ENCODE results near the gene FAM3B. TPM values are rescaled to one million over a fixed set of nuclear protein-coding genes. Genes with fewer than 3 reads are reported as not detected.

FAM3B gene
- total and polyA plus RNA-seq, 9 of the 15 experiments (the other 6 are each of a cell fraction or from before 2014, with no cell fraction given), result 0.04 to 0.18 (median 0.12) TPM; not detected in 5

- no peaks in the 10 kb centered on the region for H3K79me2 ChIP-seq (ENCODE audit: control insufficient read depth, insufficient read depth, low read length)
- no TSS peak for BruUV-seq (replicated peaks)
- no peaks in the 10 kb centered on the region for H3K9me1 ChIP-seq (ENCODE audit: control insufficient read depth, insufficient read depth, low read length)
- H3K9ac ChIP-seq (ENCODE audit: insufficient read depth in 1 of 2, low read depth in 2 of 2, low read length in 2 of 2), result no peak overlapping the region
- H2AFZ ChIP-seq (ENCODE audit: low read depth, low read length), result no peak overlapping the region
- H3K36me3 ChIP-seq (ENCODE audit: control insufficient read depth, insufficient read depth, low read length), result no peaks in the 10 kb centered on the region
- no peak overlapping the region for H3K4me2 ChIP-seq (ENCODE audit: insufficient read depth, low read length)
- H3K4me3 ChIP-seq, result no peak overlapping the region
- no peak overlapping the region for H3K27ac ChIP-seq (ENCODE audit: extremely low read depth, low read depth, low read length)
- ChIA-PET POLR2A (no interaction called here), CTCF (ENCODE audit: low intra/inter-chr PET ratio) (no interaction called here)
- TF ChIP-seq BCOR (IDR thresholded peaks at IDR 0.05), result no peak
- TF ChIP-seq IRF2 (CRISPR knock-in tag; IDR thresholded peaks at IDR 0.05), result no peak
- no peak for TF ChIP-seq PHB2 (IDR thresholded peaks at IDR 0.05; ENCODE audit: low read depth)
- no peak for TF ChIP-seq ZNF212 (CRISPR knock-in tag; IDR thresholded peaks at IDR 0.05)
- TF ChIP-seq ZNF311 (CRISPR knock-in tag; IDR thresholded peaks at IDR 0.05), result no peak
- peak; percentile 68 for TF ChIP-seq CBX8 (IDR thresholded peaks at IDR 0.05; ENCODE audit: borderline replicate concordance, extremely low read depth, low read depth, low read length, poor library complexity, severe bottlenecking)
- TF ChIP-seq ZBTB9 (CRISPR knock-in tag; IDR thresholded peaks at IDR 0.05), result no peak
- no peaks in the 10 kb centered on the region for H3K4me1 ChIP-seq (replicated peaks in 1 of 2; ENCODE audit: control insufficient read depth in 2 of 2, insufficient read depth in 2 of 2, low read length in 2 of 2)
- ATAC-seq (no peak), FAIRE-seq (no peak), DNase-seq (ENCODE audit: extremely low read depth in 1 of 4, low spot score in 3 of 4) (no peak)
- intact Hi-C loops (cut with micrococcal nuclease) (no loop called here), in situ Hi-C loops (cut with MboI) (no loop called here)
- 1% methylated on average over 4 of the region's 4 CpGs for WGBS (ENCODE audit: insufficient coverage, low coverage, missing lambda C conversion rate)
- no peaks in the 10 kb centered on the region for H3K9me3 ChIP-seq (replicated peaks; ENCODE audit: control insufficient read depth, insufficient read depth, low read depth, low read length)
- peaks cover 4 to 38% of the 10 kb centered on the region in 2 experiments; a peak in 4 of 5 replicates for H3K27me3 ChIP-seq (ENCODE audit: control insufficient read depth in 2 of 2, insufficient read depth in 2 of 2, low read length in 2 of 2)
- no peaks in the 10 kb centered on the region; the same call in 1 of the 2 replicates for H4K20me1 ChIP-seq (replicated peaks; ENCODE audit: control insufficient read depth, insufficient read depth, low read length)
Measured at GRCh38 chr21:41398251-41398650, 81.7 kb downstream of the FAM3B start.
